Choroid plexus epithelial cell (primary cell): ENCODE measurements around the gene ZNF677.
A peak's percentile ranks its signal among the peaks of the same experiment; 100 is the strongest.
"Not testable (repeated sequence)": the region's sequence is repeated elsewhere in the genome, so short reads cannot be mapped to it uniquely, and the experiment has no call there.

Experiments used
- DNase-seq: peaks from one replicate; pipeline ENCODE4 v3.0.0-alpha.2; 2010; ENCODE audit warnings: low read depth
- H3K4me3 ChIP-seq: 2 replicates; pipeline ENCODE4 v1.5.1; 2011; ENCODE audit warnings: low read depth, mild to moderate bottlenecking, control low read depth, low read length, moderate library complexity
- TF ChIP-seq, protein P1 (sequence below): conservative IDR thresholded peaks from 2 replicates; pipeline ENCODE4 v1.5.1; 2011; ENCODE audit warnings: low read depth, mild to moderate bottlenecking, control low read depth, inconsistent platforms, low read length, moderate library complexity

Gene ZNF677

GRCh38 chr19:53190253-53190652, 64.4 kb downstream of the ZNF677 start:
- no peak for DNase-seq
- TF ChIP-seq, protein P1, sequence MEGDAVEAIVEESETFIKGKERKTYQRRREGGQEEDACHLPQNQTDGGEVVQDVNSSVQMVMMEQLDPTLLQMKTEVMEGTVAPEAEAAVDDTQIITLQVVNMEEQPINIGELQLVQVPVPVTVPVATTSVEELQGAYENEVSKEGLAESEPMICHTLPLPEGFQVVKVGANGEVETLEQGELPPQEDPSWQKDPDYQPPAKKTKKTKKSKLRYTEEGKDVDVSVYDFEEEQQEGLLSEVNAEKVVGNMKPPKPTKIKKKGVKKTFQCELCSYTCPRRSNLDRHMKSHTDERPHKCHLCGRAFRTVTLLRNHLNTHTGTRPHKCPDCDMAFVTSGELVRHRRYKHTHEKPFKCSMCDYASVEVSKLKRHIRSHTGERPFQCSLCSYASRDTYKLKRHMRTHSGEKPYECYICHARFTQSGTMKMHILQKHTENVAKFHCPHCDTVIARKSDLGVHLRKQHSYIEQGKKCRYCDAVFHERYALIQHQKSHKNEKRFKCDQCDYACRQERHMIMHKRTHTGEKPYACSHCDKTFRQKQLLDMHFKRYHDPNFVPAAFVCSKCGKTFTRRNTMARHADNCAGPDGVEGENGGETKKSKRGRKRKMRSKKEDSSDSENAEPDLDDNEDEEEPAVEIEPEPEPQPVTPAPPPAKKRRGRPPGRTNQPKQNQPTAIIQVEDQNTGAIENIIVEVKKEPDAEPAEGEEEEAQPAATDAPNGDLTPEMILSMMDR = peak; percentile 23
- H3K4me3 ChIP-seq = no peak overlapping the region

DNA sequence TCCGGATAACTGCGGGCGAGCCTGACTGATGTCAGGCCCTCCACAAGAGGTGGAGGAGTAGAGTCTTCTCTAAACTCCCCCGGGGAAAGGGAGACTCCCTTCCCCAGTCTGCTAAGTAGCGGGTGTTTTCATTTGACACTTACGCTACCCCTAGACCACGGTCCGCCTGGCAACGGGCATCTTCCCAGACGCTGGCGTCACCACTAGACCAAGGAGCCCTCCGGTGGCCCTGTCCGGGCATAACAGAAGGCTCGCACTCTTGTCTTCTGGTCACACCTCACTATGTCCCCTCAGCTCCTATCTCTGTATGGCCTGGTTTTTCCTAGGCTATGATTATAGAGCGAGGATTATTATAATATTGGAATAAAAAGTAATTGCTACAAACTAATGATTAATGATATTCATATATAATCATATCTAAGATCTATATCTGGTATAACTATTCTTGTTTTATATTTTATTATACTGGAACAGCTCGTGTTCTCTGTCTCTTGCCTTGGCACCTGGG, 64.9 kb downstream of the ZNF677 start:
- not testable (repeated sequence) for H3K4me3 ChIP-seq, DNase-seq
